ENCODE results near the gene HMGCR.
"Not testable (repeated sequence)": the region's sequence is repeated elsewhere in the genome, so short reads cannot be mapped to it uniquely, and the experiment has no call there.

The HMGCR gene

DNA sequence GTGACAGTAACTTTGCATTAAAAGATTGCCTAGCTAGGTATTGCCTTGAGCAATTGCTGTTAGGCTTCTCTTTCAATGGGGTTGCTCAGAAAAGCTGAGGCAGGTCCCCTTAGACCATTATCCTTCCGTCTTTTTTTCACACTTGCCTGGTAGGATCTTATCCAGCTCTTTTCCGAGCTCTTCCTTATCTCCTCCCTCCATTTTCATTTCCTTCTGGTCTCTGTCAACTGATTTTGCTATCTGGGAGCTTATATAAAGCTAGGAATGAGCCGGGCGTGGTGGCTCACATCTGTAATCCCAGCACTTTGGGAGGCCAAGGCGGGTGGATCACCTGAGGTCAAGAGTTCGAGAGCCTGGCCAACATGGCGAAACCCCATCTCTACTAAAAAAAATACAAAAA lies 6.6 kb upstream of the HMGCR start:
- no peak overlapping the region for H3K4me2 ChIP-seq (ENCODE audit: low read length)
- no peaks in the 10 kb centered on the region for H3F3A ChIP-seq (ENCODE audit: control insufficient read depth, insufficient read depth)

DNA sequence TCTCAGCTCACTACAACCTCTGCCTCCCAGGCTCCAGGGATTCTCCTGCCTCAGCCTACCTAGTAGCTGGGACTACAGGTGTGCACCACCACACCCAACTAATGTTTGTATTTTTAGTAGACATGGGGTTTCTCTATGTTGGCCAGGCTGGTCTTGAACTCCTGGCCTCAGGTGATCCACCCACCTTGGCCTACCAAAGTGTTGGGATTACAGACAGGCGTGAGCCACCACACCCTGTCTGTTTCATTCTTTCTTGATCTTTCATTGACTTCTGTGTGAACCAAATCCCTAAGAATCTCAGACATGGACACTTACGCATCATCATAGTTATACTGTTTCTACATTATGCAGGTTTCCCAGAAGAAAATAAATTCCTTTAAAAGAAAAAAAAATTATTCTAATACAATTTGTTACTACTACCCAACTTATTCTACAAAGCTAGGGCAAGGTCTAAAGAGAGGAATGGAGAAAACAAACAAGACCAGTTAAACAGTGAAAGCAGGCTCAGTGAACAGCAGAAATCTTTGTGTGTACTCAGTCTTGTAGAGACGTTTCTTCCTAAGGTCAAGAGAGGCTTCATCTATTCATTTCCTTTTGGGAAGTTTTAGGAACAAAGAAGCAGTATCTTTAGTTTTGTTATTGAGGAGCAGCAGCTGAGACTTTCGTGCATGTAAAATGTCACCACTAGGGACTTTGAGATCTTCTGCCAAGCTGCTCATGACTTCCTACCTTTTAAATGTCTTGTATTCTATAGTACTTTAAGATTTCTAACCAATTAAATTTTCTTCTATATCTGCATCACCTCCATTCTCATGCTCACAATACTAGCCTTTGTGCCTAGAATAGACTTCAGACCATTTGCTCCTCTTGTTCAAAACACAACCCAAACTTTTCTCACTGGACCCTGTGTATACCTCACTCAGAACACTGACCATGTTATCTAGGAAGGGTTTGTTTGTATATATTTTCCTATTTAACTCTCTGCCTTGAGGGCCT lies 5.6 kb upstream of the HMGCR start:
- Histone ChIP-seq H3F3A (ENCODE audit: control insufficient read depth, insufficient read depth) (no peaks in the 10 kb centered on the region), H3K79me2 (ENCODE audit: control insufficient read depth, low read length) (peaks cover 3% of the 10 kb centered on the region; the same call in 1 of the 2 replicates), H3K9me2 (replicated peaks; ENCODE audit: control insufficient read depth, low read length) (no peaks in the 10 kb centered on the region), H3K27ac (ENCODE audit: low read depth, low read length) (no peak overlapping the region), H3K4me2 (ENCODE audit: low read length) (no peak overlapping the region), H3K36me3 (ENCODE audit: control insufficient read depth, low read length) (no peaks in the 10 kb centered on the region), H3K9me3 (ENCODE audit: control insufficient read depth, insufficient read depth, low read length) (no peaks in the 10 kb centered on the region), H3K27me3 (ENCODE audit: control insufficient read depth, low read length) (no peaks in the 10 kb centered on the region), H3K4me1 (ENCODE audit: control insufficient read depth, low read length) (peaks cover 13% of the 10 kb centered on the region), H3K4me3 (ENCODE audit: low read length) (no peak overlapping the region), H4K20me1 (ENCODE audit: control insufficient read depth, insufficient read depth, low read depth, low read length) (no peaks in the 10 kb centered on the region)
- TF ChIP-seq EZH2phosphoT487 (IDR thresholded peaks at IDR 0.05; ENCODE audit: borderline replicate concordance, low read length): no peak
- TF ChIP-seq, protein P1, sequence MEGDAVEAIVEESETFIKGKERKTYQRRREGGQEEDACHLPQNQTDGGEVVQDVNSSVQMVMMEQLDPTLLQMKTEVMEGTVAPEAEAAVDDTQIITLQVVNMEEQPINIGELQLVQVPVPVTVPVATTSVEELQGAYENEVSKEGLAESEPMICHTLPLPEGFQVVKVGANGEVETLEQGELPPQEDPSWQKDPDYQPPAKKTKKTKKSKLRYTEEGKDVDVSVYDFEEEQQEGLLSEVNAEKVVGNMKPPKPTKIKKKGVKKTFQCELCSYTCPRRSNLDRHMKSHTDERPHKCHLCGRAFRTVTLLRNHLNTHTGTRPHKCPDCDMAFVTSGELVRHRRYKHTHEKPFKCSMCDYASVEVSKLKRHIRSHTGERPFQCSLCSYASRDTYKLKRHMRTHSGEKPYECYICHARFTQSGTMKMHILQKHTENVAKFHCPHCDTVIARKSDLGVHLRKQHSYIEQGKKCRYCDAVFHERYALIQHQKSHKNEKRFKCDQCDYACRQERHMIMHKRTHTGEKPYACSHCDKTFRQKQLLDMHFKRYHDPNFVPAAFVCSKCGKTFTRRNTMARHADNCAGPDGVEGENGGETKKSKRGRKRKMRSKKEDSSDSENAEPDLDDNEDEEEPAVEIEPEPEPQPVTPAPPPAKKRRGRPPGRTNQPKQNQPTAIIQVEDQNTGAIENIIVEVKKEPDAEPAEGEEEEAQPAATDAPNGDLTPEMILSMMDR (IDR thresholded peaks at IDR 0.05; ENCODE audit: low read depth, low read length, poor library complexity, severe bottlenecking): peak; percentile 43

More for the DNA sequence above, 6.6 kb upstream of the HMGCR start:
- no peak overlapping the region for H3K4me3 ChIP-seq (ENCODE audit: low read length)
- H3K79me2 ChIP-seq (ENCODE audit: control insufficient read depth, low read length): no peaks in the 10 kb centered on the region
- H3K27ac ChIP-seq (ENCODE audit: low read depth, low read length): no peak overlapping the region
- no peaks in the 10 kb centered on the region for H3K9me2 ChIP-seq (replicated peaks; ENCODE audit: control insufficient read depth, low read length)
- H3K9me3 ChIP-seq (ENCODE audit: control insufficient read depth, insufficient read depth, low read length): no peaks in the 10 kb centered on the region
- no peaks in the 10 kb centered on the region for H4K20me1 ChIP-seq (ENCODE audit: control insufficient read depth, insufficient read depth, low read depth, low read length)
- H3K4me1 ChIP-seq (ENCODE audit: control insufficient read depth, low read length): peaks cover 7% of the 10 kb centered on the region; the same call in 1 of the 2 replicates
- no peak for TF ChIP-seq EZH2phosphoT487 (IDR thresholded peaks at IDR 0.05; ENCODE audit: borderline replicate concordance, low read length)
- TF ChIP-seq, protein P1 (IDR thresholded peaks at IDR 0.05; ENCODE audit: low read depth, low read length, poor library complexity, severe bottlenecking): no peak
- H3K36me3 ChIP-seq (ENCODE audit: control insufficient read depth, low read length): no peaks in the 10 kb centered on the region
- no peaks in the 10 kb centered on the region for H3K27me3 ChIP-seq (ENCODE audit: control insufficient read depth, low read length)

DNA sequence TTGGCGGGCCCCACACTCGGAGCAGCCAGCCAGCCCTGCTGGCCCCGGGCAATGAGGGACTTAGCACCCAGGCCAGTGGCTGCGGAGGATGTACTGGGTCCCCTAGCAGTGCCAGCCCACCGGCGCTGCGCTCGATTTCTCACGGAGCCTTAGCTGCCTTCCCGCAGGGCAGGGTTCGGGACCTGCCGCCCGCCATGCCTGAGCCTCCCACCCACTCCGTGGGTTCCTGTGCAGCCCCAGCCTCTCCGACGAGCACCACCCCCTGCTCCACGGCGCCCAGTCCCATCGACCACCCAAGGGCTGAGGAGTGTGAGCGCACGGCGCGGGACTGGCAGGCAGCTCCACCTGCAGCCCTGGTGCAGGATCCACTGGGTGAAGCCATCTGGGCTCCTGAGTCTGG lies 3.3 kb upstream of the HMGCR start:
- H3K79me2 ChIP-seq (ENCODE audit: control insufficient read depth, low read length): peaks cover 21% of the 10 kb centered on the region
- peaks cover 19% of the 10 kb centered on the region for H3K4me1 ChIP-seq (ENCODE audit: control insufficient read depth, low read length)
- H4K20me1 ChIP-seq (ENCODE audit: control insufficient read depth, insufficient read depth, low read depth, low read length); H3K27ac ChIP-seq (ENCODE audit: low read depth, low read length); H3K9me3 ChIP-seq (ENCODE audit: control insufficient read depth, insufficient read depth, low read length); H3F3A ChIP-seq (ENCODE audit: control insufficient read depth, insufficient read depth); H3K27me3 ChIP-seq (ENCODE audit: control insufficient read depth, low read length); H3K9me2 ChIP-seq (replicated peaks; ENCODE audit: control insufficient read depth, low read length); H3K4me2 ChIP-seq (ENCODE audit: low read length); H3K4me3 ChIP-seq (ENCODE audit: low read length): not testable (repeated sequence)
- H3K36me3 ChIP-seq (ENCODE audit: control insufficient read depth, low read length): peaks cover 16% of the 10 kb centered on the region

DNA sequence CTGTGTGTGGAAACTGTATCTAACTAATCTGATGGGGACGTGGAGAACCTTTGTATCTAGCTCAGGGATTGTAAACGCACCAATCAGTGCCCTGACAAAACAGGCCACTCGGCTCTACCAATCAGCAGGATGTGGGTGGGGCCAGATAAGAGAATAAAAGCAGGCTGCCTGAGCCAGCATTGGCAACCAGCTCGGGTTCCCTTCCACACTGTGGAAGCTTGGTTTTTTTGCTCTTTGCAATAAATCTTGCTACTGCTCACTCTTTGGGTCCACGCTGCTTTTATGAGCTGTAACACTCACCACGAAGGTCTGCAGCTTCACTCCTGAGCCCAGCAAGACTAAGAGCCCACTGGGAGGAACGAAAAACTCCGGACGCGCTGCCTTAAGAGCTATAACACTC lies 2.6 kb upstream of the HMGCR start:
- H3K4me2 ChIP-seq (ENCODE audit: low read length); H3F3A ChIP-seq (ENCODE audit: control insufficient read depth, insufficient read depth); H3K9me2 ChIP-seq (replicated peaks; ENCODE audit: control insufficient read depth, low read length); H3K27ac ChIP-seq (ENCODE audit: low read depth, low read length); H3K27me3 ChIP-seq (ENCODE audit: control insufficient read depth, low read length); H3K4me3 ChIP-seq (ENCODE audit: low read length); H3K9me3 ChIP-seq (ENCODE audit: control insufficient read depth, insufficient read depth, low read length): not testable (repeated sequence)
- peaks cover 21% of the 10 kb centered on the region for H3K36me3 ChIP-seq (ENCODE audit: control insufficient read depth, low read length)
- H3K79me2 ChIP-seq (ENCODE audit: control insufficient read depth, low read length): peaks cover 28% of the 10 kb centered on the region
- peaks cover 23% of the 10 kb centered on the region for H3K4me1 ChIP-seq (ENCODE audit: control insufficient read depth, low read length)
- peaks cover 12% of the 10 kb centered on the region for H4K20me1 ChIP-seq (ENCODE audit: control insufficient read depth, insufficient read depth, low read depth, low read length)

Data from DOHH2 (cell line).